Lung (tissue), 12 donors: ENCODE measurements around the gene WBP11. TPM values are rescaled to one million over a fixed set of nuclear protein-coding genes. Genes with fewer than 3 reads are reported as not detected.
A peak's percentile ranks its signal among the peaks of the same experiment; 100 is the strongest.

Experiments
- ATAC-seq: fragments of 200-7000 bp; cut with Tn5 transposase; one replicate; pipeline ENCODE4 v1.9.1; 2020; ENCODE audit warnings: moderate number of reproducible peaks; ENCODE audit not compliant: insufficient read depth, low FRiP score
- DNase-seq, 3 donors: peaks; one replicate each; pipeline ENCODE4 v3.0.0-alpha.2; 2013 to 2017
- H3K27ac ChIP-seq, 2 donors: one replicate each; pipeline ENCODE4 v1.5.1; 2013; ENCODE audit warnings: mild to moderate bottlenecking in 2 of 2, moderate library complexity in 2 of 2, control low read depth in 1 of 2, inconsistent platforms in 1 of 2, low read depth in 1 of 2, low read length in 1 of 2
- H3K27me3 ChIP-seq, 3 donors: one replicate each; pipeline ENCODE4 v1.5.1; 2013; ENCODE audit warnings: low read length in 2 of 3; ENCODE audit not compliant: control insufficient read depth in 3 of 3, insufficient read depth in 3 of 3
- H3K36me3 ChIP-seq, 4 donors: one replicate each; pipeline ENCODE4 v1.5.1; 2013; ENCODE audit warnings: low read length in 4 of 4, mild to moderate bottlenecking in 1 of 4, moderate library complexity in 1 of 4; ENCODE audit not compliant: control insufficient read depth in 4 of 4, insufficient read depth in 4 of 4
- H3K4me1 ChIP-seq, 5 donors: one replicate each; pipeline ENCODE4 v1.5.1; 2013; ENCODE audit warnings: low read length in 5 of 5, mild to moderate bottlenecking in 2 of 5, moderate library complexity in 1 of 5; ENCODE audit not compliant: control insufficient read depth in 5 of 5, insufficient read depth in 5 of 5
- H3K4me3 ChIP-seq: one replicate; pipeline ENCODE4 v1.5.1; 2013; ENCODE audit warnings: mild to moderate bottlenecking, control low read depth, moderate library complexity
- H3K9ac ChIP-seq, 2 donors: one replicate each; pipeline ENCODE4 v1.5.1; 2013; ENCODE audit warnings: low read length in 2 of 2, control low read depth in 1 of 2; ENCODE audit not compliant: insufficient read depth in 1 of 2
- H3K9me3 ChIP-seq, 4 donors: one replicate each; pipeline ENCODE4 v1.5.1; 2013; ENCODE audit warnings: low read length in 3 of 4, mild to moderate bottlenecking in 1 of 4, moderate library complexity in 1 of 4; ENCODE audit not compliant: control insufficient read depth in 4 of 4, insufficient read depth in 3 of 4
- CTCF ChIP-seq: IDR thresholded peaks from 2 replicates; pipeline ENCODE4 v1.5.1; 2012; ENCODE audit warnings: mild to moderate bottlenecking; ENCODE audit errors: control extremely low read depth, extremely low read depth
- WGBS, 2 donors: extraction: QIAGEN DNeasy Blood & Tissue Kit; methylation state at CpG; one replicate each; pipeline ENCODE4 v1.1.7; 2013; 5-methylcytosine and 5-hydroxymethylcytosine counted together
- polyA plus RNA-seq, 2 donors: library from polyadenylated mRNA; stranded (reverse); fragments of 200-250 nt; gene quantifications; one replicate each; pipeline ENCODE4 v1.2.1, GENCODE V29; 2013
- total RNA-seq, 2 donors: library from RNA; depleted of rRNA in 1 of 2; stranded (reverse); fragments of >200 nt in 1 of 2; gene quantifications; one replicate each; pipeline ENCODE4 v1.2.1, GENCODE V29; 2014 to 2021
- donor health status: control.
- donor health status: control.
- donor health status: Bipolar disorder and iron deficiency.
- donor health status: healthy.
- donor health status: DM: yes; HTN: yes; CAD: no.

The WBP11 gene
- total and polyA plus RNA-seq, 4 donors, result 14.8 to 52.8 (median 30.6) TPM

GRCh38 chr12:14845350-14845750 lies 42.1 kb upstream of the WBP11 start:
- Histone ChIP-seq H3K4me1 (peaks cover 7 to 26% (median 16%) of the 10 kb centered on the region in 5 donors), H3K9ac (no peak overlapping the region), H3K27ac (no peak overlapping the region), H3K9me3 (no peaks in the 10 kb centered on the region), H3K36me3 (peaks cover 0 to 1% (median 0%) of the 10 kb centered on the region in 4 donors), H3K4me3 (no peak overlapping the region), H3K27me3 (no peaks in the 10 kb centered on the region)
- ATAC-seq (no peak), DNase-seq (peak; percentile 51 to 81 (median 81))
- 8 to 14% methylated on average over 3 of the region's 3 CpGs for WGBS, 2 donors
- peak; percentile 72 for TF ChIP-seq CTCF

DNA sequence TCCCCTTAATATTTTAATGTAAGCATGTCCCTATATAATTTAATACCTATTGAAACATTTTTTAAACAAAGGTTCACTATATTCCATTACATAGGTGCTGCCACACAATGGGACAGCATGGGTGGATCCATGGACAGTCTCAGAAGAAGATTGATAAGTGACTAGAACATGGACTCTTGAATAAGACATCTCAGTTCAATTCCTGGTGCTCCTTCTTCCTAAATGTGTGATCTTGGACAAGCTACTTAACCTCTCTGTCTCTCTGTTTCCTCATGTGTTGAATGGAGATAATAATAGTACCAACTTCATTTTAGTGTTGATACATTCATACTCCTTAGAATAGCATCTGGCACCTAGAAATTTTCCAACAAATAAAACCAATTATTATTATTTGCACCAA lies 41.1 kb upstream of the WBP11 start:
- no peaks in the 10 kb centered on the region for H3K9me3 ChIP-seq
- no peak overlapping the region for H3K4me3 ChIP-seq
- no peaks in the 10 kb centered on the region for H3K27me3 ChIP-seq
- ATAC-seq (no peak), DNase-seq (no peak)
- no peak overlapping the region for H3K27ac ChIP-seq
- TF ChIP-seq CTCF, result no peak
- peaks cover 0 to 1% (median 0%) of the 10 kb centered on the region in 4 donors for H3K36me3 ChIP-seq
- no peak overlapping the region for H3K9ac ChIP-seq
- H3K4me1 ChIP-seq, result peaks cover 7 to 26% (median 16%) of the 10 kb centered on the region in 5 donors

DNA sequence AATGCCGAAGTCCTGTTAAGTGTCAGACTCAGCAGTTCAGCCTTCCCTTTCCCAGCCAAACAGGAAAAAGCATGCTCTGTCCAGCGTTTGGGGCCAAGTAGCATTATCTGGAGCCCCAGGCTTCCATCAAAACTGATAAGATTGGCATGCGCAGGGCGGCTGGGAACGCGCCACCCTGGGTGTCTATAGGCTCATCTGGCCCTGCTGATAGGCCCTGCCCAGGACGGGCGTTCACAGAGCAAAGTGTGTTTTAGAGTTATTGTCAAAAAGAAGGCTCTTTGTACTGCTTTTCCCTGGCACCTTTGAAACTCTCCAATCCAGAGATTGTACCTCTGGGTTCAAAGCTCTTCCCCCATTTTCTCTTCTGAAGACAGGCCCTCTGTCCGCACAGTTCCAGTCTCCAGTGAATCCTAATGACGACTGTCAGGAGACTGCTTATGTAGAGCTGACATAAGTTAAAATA lies 40.2 kb upstream of the WBP11 start, which contains the start of gene ART4:
Gene ART4 (minus strand): TSS at position 102 of the 463 bp plus-strand sequence. CDS start 413 bp downstream, outside the sequence.
- peaks cover 7 to 26% (median 16%) of the 10 kb centered on the region in 5 donors for H3K4me1 ChIP-seq
- 67 to 82% methylated on average over 10 of the region's 10 CpGs for WGBS, 2 donors

More for the DNA sequence above, 40.2 kb upstream of the WBP11 start, which contains the start of gene ART4:
- peaks cover 0 to 1% (median 0%) of the 10 kb centered on the region in 4 donors for H3K36me3 ChIP-seq
- TF ChIP-seq CTCF, result no peak
- DNase-seq (peak in 1 of 3 donors; percentile 19), ATAC-seq (no peak)
- H3K9me3 ChIP-seq, result no peaks in the 10 kb centered on the region
- peak within 1 kb of the TSS; percentile 58 to 85 for H3K27ac ChIP-seq
- no peaks in the 10 kb centered on the region for H3K27me3 ChIP-seq
- no peak within 1 kb of the TSS for H3K9ac ChIP-seq
- H3K4me3 ChIP-seq, result peak within 1 kb of the TSS; percentile 28
